ENCODE results near the gene COL4A2.
A peak's percentile ranks its signal among the peaks of the same experiment; 100 is the strongest.

COL4A2 gene

DNA sequence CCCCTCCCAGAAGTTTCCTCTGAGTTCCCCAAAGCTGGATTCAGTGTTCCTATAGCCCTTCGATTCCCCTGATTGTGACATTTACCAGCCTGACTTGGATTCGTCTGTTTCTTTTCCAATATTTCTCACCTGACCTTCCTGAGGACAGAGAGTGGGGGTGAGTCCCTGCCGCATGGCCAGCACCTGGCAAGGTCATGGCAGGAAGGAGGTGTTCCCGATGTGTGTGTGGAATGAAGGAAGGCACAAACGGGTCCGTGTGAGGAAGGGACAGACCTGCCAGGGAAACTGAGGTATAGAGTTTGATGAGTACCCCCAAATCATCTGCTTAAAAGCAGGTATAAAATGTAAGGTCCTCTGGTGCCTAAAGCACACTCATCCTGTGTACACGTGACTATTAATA is 3.4 kb upstream of the COL4A2 start:
- H3K36me3 ChIP-seq (ENCODE audit: insufficient read depth, low read depth, low read length) = no peaks in the 10 kb centered on the region
- H3K4me1 ChIP-seq (ENCODE audit: insufficient read depth, low read length) = peaks cover 6% of the 10 kb centered on the region; the same call in 1 of the 2 replicates
- H3K4me3 ChIP-seq (ENCODE audit: low read length) = no peak overlapping the region
- no peak overlapping the region for H3K9ac ChIP-seq (ENCODE audit: low read depth, low read length)
- H3K27ac ChIP-seq (ENCODE audit: low read length) = no peak overlapping the region
- no peaks in the 10 kb centered on the region for H3K9me3 ChIP-seq (ENCODE audit: insufficient read depth, low read depth, low read length)
- H3K27me3 ChIP-seq (ENCODE audit: insufficient read depth, low read length) = peaks cover 34% of the 10 kb centered on the region

GRCh38 chr13:110304256-110304655 is 2.8 kb upstream of the COL4A2 start:
- Histone ChIP-seq H3K9me3 (ENCODE audit: insufficient read depth, low read depth, low read length) (no peaks in the 10 kb centered on the region), H3K4me1 (ENCODE audit: insufficient read depth, low read length) (peaks cover under 1% of the 10 kb centered on the region; the same call in 1 of the 2 replicates), H3K9ac (ENCODE audit: low read depth, low read length) (no peak overlapping the region), H3K27ac (ENCODE audit: low read length) (no peak overlapping the region), H3K4me3 (ENCODE audit: low read length) (no peak overlapping the region), H3K27me3 (ENCODE audit: insufficient read depth, low read length) (peaks cover 40% of the 10 kb centered on the region), H3K36me3 (ENCODE audit: insufficient read depth, low read depth, low read length) (no peaks in the 10 kb centered on the region)

- Histone ChIP-seq H3K36me3 (ENCODE audit: insufficient read depth, low read depth, low read length) (no peaks in the 10 kb centered on the region), H3K27ac (ENCODE audit: low read length) (no peak overlapping the region), H3K9ac (ENCODE audit: low read depth, low read length) (no peak overlapping the region), H3K4me1 (ENCODE audit: insufficient read depth, low read length) (no peaks in the 10 kb centered on the region), H3K4me3 (ENCODE audit: low read length) (peak overlapping the region; percentile 88), H3K9me3 (ENCODE audit: insufficient read depth, low read depth, low read length) (no peaks in the 10 kb centered on the region), H3K27me3 (ENCODE audit: insufficient read depth, low read length) (peaks cover 42% of the 10 kb centered on the region)
Observed at GRCh38 chr13:110305001-110305400, 2.1 kb upstream of the COL4A2 start.

- H3K9me3 ChIP-seq (ENCODE audit: insufficient read depth, low read depth, low read length) = no peaks in the 10 kb centered on the region
- no peak overlapping the region; the same call in 1 of the 2 replicates for H3K9ac ChIP-seq (ENCODE audit: low read depth, low read length)
- H3K4me3 ChIP-seq (ENCODE audit: low read length) = peak overlapping the region; percentile 88
- no peak overlapping the region for H3K27ac ChIP-seq (ENCODE audit: low read length)
- peaks cover 5% of the 10 kb centered on the region; the same call in 1 of the 2 replicates for H3K36me3 ChIP-seq (ENCODE audit: insufficient read depth, low read depth, low read length)
- peaks cover 42% of the 10 kb centered on the region for H3K27me3 ChIP-seq (ENCODE audit: insufficient read depth, low read length)
- no peaks in the 10 kb centered on the region for H3K4me1 ChIP-seq (ENCODE audit: insufficient read depth, low read length)
Observed at GRCh38 chr13:110305544-110305943, 1.5 kb upstream of the COL4A2 start.

GRCh38 chr13:110305949-110306339 is 1.1 kb upstream of the COL4A2 start:
- peaks cover 9% of the 10 kb centered on the region; the same call in 1 of the 2 replicates for H3K36me3 ChIP-seq (ENCODE audit: insufficient read depth, low read depth, low read length)
- H3K4me3 ChIP-seq (ENCODE audit: low read length) = peak overlapping the region; percentile 88
- H3K9me3 ChIP-seq (ENCODE audit: insufficient read depth, low read depth, low read length) = no peaks in the 10 kb centered on the region
- peaks cover 42% of the 10 kb centered on the region for H3K27me3 ChIP-seq (ENCODE audit: insufficient read depth, low read length)
- H3K4me1 ChIP-seq (ENCODE audit: insufficient read depth, low read length) = no peaks in the 10 kb centered on the region
- peak overlapping the region; percentile 64; the same call in 1 of the 2 replicates for H3K9ac ChIP-seq (ENCODE audit: low read depth, low read length)
- H3K27ac ChIP-seq (ENCODE audit: low read length) = no peak overlapping the region

GRCh38 chr13:110306340-110306959 is 634 bp upstream of the COL4A2 start:
- peaks cover 14% of the 10 kb centered on the region; the same call in 1 of the 2 replicates for H3K36me3 ChIP-seq (ENCODE audit: insufficient read depth, low read depth, low read length)
- H3K9me3 ChIP-seq (ENCODE audit: insufficient read depth, low read depth, low read length) = no peaks in the 10 kb centered on the region
- H3K4me3 ChIP-seq (ENCODE audit: low read length) = peak overlapping the region; percentile 88
- no peak overlapping the region for H3K27ac ChIP-seq (ENCODE audit: low read length)
- H3K27me3 ChIP-seq (ENCODE audit: insufficient read depth, low read length) = peaks cover 42% of the 10 kb centered on the region
- peak overlapping the region; percentile 64; the same call in 1 of the 2 replicates for H3K9ac ChIP-seq (ENCODE audit: low read depth, low read length)
- H3K4me1 ChIP-seq (ENCODE audit: insufficient read depth, low read length) = no peaks in the 10 kb centered on the region

DNA sequence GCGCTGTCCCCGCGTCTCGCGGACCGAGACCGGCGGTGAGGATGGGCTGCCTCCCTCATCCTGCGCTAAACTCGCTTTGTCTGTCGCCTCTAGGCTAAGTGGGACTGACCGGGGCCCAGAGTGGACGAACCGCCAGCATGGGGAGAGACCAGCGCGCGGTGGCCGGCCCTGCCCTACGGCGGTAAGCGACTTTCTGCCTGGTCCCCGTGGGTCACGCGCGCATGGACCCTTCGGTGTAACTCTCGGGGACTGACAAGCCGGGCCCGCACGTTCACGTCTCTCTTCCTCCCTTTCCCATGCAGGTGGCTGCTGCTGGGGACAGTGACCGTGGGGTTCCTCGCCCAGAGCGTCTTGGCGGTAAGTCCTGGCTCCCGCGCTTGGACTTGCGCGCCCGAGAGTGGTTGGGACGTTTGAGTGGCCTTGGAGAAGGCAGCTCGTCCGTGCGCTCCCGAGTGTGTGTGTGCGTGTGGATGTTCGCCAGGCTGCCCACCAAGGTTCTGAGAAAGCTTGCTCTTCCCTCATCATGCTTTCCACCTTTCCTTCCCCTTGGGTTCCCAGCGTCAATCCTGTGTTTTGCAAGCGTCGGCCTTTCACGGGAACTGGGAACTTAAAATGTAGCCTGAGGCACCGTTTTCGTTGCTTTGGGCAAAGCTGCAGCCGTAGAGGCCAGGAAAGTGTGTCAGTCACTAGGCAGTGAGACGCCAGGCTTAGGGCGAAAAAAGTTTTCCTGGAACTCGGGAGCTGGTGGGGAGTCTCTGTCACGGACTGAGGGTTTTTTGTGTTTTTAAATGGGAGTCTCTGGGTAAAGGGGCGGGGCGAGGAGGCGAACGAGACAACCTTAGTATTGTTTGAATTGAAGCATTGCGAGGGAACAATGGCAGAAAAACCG is 927 bp downstream of the COL4A2 start:
- H3K4me1 ChIP-seq (ENCODE audit: insufficient read depth, low read length) = no peaks in the 10 kb centered on the region
- H3K27me3 ChIP-seq (ENCODE audit: insufficient read depth, low read length) = peaks cover 42% of the 10 kb centered on the region
- H3K27ac ChIP-seq (ENCODE audit: low read length) = no peak overlapping the region
- no peaks in the 10 kb centered on the region for H3K9me3 ChIP-seq (ENCODE audit: insufficient read depth, low read depth, low read length)
- H3K4me3 ChIP-seq (ENCODE audit: low read length) = peak overlapping the region; percentile 88
- peaks cover 16% of the 10 kb centered on the region; the same call in 1 of the 2 replicates for H3K36me3 ChIP-seq (ENCODE audit: insufficient read depth, low read depth, low read length)
- peak overlapping the region; percentile 64 for H3K9ac ChIP-seq (ENCODE audit: low read depth, low read length)

DNA sequence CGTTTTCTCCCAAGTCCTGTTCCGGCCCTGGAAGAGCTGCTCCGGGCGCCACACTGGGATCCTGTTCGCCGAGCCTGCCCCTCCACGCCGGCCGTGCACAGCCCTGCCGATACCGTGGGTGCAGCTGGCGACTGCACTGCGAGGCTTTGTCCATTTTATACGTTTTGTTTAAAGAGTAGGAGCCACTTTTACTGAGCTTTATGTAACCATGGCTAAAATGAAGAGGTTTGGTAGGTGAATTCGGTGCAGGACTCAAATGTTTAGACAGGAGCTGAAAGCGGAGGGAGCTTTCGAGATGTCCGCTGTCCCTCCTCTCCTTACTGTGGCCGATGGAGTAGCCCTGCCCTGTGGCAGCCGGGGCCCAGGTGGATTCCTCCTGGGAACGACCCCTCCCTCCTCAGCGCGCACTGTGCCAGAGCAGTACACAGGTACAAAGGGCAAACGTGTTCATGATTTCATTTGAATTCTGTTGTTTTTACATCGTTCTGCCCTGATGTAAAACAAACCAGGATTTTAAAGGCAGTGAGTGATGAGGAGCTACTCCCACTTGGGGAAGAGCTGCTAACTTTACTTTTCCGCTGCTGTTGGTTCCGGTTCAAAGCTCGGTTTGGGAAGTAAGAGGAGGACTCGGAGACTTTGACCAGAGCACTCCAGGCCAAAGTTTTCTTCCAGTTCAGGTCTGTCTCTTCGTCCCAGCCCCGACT is 1.7 kb downstream of the COL4A2 start:
- Histone ChIP-seq H3K9ac (ENCODE audit: low read depth, low read length) (peak overlapping the region; percentile 64; the same call in 1 of the 2 replicates), H3K4me1 (ENCODE audit: insufficient read depth, low read length) (no peaks in the 10 kb centered on the region), H3K27ac (ENCODE audit: low read length) (no peak overlapping the region), H3K36me3 (ENCODE audit: insufficient read depth, low read depth, low read length) (peaks cover 16% of the 10 kb centered on the region; the same call in 1 of the 2 replicates), H3K27me3 (ENCODE audit: insufficient read depth, low read length) (peaks cover 42% of the 10 kb centered on the region), H3K4me3 (ENCODE audit: low read length) (peak overlapping the region; percentile 88), H3K9me3 (ENCODE audit: insufficient read depth, low read depth, low read length) (no peaks in the 10 kb centered on the region)

DNA sequence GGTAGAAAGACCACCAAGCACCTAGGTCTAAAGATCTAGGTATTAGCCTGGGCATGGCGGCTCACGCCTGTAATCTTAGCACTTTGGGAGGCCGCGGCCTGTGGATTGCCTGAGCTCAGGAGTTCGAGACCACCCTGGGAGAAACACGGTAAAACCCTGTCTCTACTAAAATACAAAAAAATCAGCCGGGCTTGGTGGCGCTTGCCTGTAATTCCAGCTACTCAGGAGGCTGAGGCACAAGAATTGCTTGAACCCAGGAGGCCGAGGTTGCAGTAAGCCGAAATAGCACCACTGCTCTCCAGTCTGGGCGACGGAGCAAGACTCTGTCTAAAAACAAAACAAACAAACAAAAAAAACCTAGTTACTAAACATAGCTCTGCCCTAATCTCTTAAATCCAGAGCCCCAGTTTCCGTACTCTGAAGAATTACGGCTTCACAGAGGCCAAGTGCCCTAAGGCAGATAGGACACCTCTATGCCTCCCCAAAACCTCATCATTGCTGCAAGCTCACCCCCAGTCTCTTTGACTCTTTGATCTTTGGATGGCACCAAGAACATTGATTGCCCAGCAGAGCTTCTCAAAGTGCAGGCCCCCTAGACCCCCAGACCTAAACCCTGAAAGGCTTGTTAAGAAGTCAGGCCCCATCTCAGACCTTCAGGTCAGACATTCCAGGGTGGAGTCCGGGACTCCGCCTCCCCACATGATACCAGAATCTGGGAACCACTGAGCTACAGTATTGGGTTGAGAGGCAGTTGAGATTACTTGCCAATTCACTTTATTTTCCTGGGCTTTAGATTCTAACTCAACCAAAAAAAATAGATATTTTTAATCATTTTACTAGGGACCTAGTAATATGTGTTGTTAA is 2.8 kb downstream of the COL4A2 start:
- H3K36me3 ChIP-seq (ENCODE audit: insufficient read depth, low read depth, low read length) = peaks cover 16% of the 10 kb centered on the region; the same call in 1 of the 2 replicates
- H3K4me3 ChIP-seq (ENCODE audit: low read length) = no peak overlapping the region
- no peak overlapping the region for H3K27ac ChIP-seq (ENCODE audit: low read length)
- no peaks in the 10 kb centered on the region for H3K9me3 ChIP-seq (ENCODE audit: insufficient read depth, low read depth, low read length)
- H3K27me3 ChIP-seq (ENCODE audit: insufficient read depth, low read length) = peaks cover 37% of the 10 kb centered on the region
- H3K4me1 ChIP-seq (ENCODE audit: insufficient read depth, low read length) = no peaks in the 10 kb centered on the region
- H3K9ac ChIP-seq (ENCODE audit: low read depth, low read length) = no peak overlapping the region

DNA sequence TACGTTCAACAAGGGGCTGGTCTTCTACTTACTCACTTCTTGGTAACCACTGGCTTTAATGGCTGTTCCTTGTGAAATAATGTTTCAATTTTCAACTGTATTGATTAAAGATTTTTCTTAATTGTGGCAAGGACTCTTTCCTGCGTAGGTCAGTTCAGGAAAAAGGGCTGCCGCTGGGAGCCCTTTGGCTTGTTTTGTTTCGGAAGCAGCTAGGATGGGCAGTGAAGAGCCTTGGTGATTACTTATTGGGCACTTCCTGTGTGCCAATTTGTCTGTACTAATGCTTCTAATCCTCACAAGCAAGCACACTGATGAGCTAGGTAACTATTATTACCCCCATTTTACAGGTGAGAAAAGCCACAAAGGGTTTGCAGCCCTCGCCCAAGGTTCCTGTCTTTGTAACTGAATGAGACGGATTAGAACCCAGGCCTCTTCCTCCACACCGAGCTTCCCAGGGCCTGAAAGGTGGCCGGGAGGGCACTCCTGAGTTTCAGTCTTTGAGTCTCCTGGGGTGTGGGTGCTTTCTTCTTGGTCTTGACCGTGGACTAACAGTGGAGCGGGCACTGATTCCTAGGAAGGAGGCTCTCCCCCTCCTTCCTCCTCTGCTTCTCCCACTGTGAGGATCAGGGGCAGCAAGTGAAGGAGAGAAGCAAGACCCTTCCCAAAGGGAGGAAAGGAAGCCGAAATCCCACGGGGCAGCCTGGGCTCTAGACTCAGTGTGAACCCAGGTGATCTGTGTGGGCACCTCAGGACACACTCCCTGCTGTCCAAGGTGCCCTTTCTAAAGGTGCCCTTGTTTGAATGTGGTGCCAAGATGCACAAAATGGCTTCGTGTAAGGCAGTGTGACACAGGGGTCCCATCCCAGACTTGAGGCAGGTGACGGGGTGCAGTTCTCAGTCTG is 3.7 kb downstream of the COL4A2 start:
- no peaks in the 10 kb centered on the region for H3K4me1 ChIP-seq (ENCODE audit: insufficient read depth, low read length)
- H3K36me3 ChIP-seq (ENCODE audit: insufficient read depth, low read depth, low read length) = peaks cover 16% of the 10 kb centered on the region; the same call in 1 of the 2 replicates
- peaks cover 28% of the 10 kb centered on the region for H3K27me3 ChIP-seq (ENCODE audit: insufficient read depth, low read length)
- no peak overlapping the region for H3K4me3 ChIP-seq (ENCODE audit: low read length)
- H3K27ac ChIP-seq (ENCODE audit: low read length) = no peak overlapping the region
- no peaks in the 10 kb centered on the region for H3K9me3 ChIP-seq (ENCODE audit: insufficient read depth, low read depth, low read length)
- H3K9ac ChIP-seq (ENCODE audit: low read depth, low read length) = no peak overlapping the region

Data from iPS-20b (cell line).